Karpas-422 (cell line): ENCODE measurements around the gene ADGRL1. TPM values are rescaled to one million over a fixed set of nuclear protein-coding genes. Genes with fewer than 3 reads are reported as not detected.

ENCODE experiments used
- DNase-seq: peaks from one replicate; pipeline ENCODE4 v3.0.0-alpha.2; 2015
- H2AFZ ChIP-seq: fragments of 200-600 bp; sonication (generic); 2 replicates; pipeline ENCODE4 v1.6.1; 2014; ENCODE audit warnings: antibody characterized with exemption, low read length, mixed read lengths
- H3K27ac ChIP-seq: fragments of 200-600 bp; sonication (generic); 2 replicates; pipeline ENCODE4 v1.5.1; 2014; ENCODE audit warnings: mild to moderate bottlenecking, low read length, moderate library complexity
- H3K27me3 ChIP-seq: fragments of 200-600 bp; sonication (generic); 2 replicates; pipeline ENCODE4 v1.6.1; 2014; ENCODE audit warnings: low read length, mixed read lengths
- H3K36me3 ChIP-seq: fragments of 200-600 bp; sonication (generic); 2 replicates; pipeline ENCODE4 v1.6.1; 2014; ENCODE audit warnings: low read length, mixed read lengths; ENCODE audit not compliant: insufficient read depth
- H3K4me1 ChIP-seq: fragments of 200-600 bp; sonication (generic); 2 replicates; pipeline ENCODE4 v1.6.1; 2014; ENCODE audit warnings: mild to moderate bottlenecking, low read length, mixed read lengths
- H3K4me2 ChIP-seq: fragments of 200-600 bp; sonication (generic); 2 replicates; pipeline ENCODE4 v1.6.1; 2014; ENCODE audit warnings: low read length, low read depth, mild to moderate bottlenecking; ENCODE audit not compliant: poor library complexity, severe bottlenecking
- H3K4me3 ChIP-seq: fragments of 200-600 bp; sonication (generic); 2 replicates; pipeline ENCODE4 v1.5.1; 2014; ENCODE audit warnings: mild to moderate bottlenecking, antibody characterized with exemption, low read length, mixed read lengths
- H3K79me2 ChIP-seq: fragments of 200-600 bp; sonication (generic); 2 replicates; pipeline ENCODE4 v1.6.1; 2014; ENCODE audit warnings: mild to moderate bottlenecking, low read length, mixed read lengths
- H3K9ac ChIP-seq: fragments of 200-600 bp; sonication (generic); 2 replicates; pipeline ENCODE4 v1.6.0; 2014; ENCODE audit warnings: low read length
- H3K9me2 ChIP-seq: fragments of 200-600 bp; sonication (generic), shearing (Covaris generic); replicated peaks from 2 replicates; pipeline ENCODE4 v1.6.0; 2014; ENCODE audit warnings: mild to moderate bottlenecking, low read length, moderate library complexity; ENCODE audit not compliant: insufficient read depth
- H3K9me3 ChIP-seq: fragments of 300-700, 200-600 bp; sonication (generic); 2 replicates; pipeline ENCODE4 v1.6.1; 2014; ENCODE audit warnings: low read length, mixed read lengths
- H4K20me1 ChIP-seq: fragments of 200-600 bp; sonication (generic); 2 replicates; pipeline ENCODE4 v1.6.1; 2014; ENCODE audit warnings: mild to moderate bottlenecking, antibody characterized with exemption, low read length, low read depth; ENCODE audit not compliant: insufficient read depth
- total RNA-seq: library from RNA; depleted of rRNA; stranded (reverse); fragments of >200 nt; shearing (Covaris generic); gene quantifications from 2 replicates; pipeline ENCODE4 v1.2.3, GENCODE V29; 2014; ENCODE audit warnings: low replicate concordance

ADGRL1 gene
- total RNA-seq, 1 experiment from 2014 or later: 1.2 TPM

DNA sequence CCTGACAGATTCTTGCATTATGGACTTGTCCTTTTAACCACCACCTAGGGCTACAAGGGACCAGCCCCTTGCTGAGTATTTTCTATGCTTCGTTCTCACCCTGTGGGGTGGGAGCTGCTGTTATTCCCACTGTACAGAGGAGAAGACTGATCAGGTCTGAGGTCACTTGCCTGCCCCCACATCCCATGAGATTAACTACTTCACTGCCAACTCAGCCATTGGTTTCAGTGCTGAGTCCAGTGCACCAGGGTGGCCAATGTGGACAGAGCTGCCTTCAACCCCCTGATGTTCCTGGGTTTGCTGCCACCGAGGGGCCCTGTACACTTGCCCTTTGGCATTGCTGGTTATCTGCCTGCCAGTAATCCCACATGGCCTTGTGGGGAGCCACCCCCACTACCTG is 95.3 kb downstream of the ADGRL1 start:
- peak; percentile 41 for DNase-seq
- H3K9me3 ChIP-seq: no peaks in the 10 kb centered on the region
- no peak overlapping the region for H3K4me3 ChIP-seq
- no peak overlapping the region for H3K9ac ChIP-seq
- H3K79me2 ChIP-seq: peaks cover 39% of the 10 kb centered on the region
- H3K36me3 ChIP-seq: no peaks in the 10 kb centered on the region
- no peaks in the 10 kb centered on the region for H4K20me1 ChIP-seq
- H2AFZ ChIP-seq: no peak overlapping the region
- no peaks in the 10 kb centered on the region for H3K9me2 ChIP-seq
- H3K27ac ChIP-seq: no peak overlapping the region
- H3K4me1 ChIP-seq: peaks cover 19% of the 10 kb centered on the region
- no peak overlapping the region for H3K4me2 ChIP-seq
- no peaks in the 10 kb centered on the region for H3K27me3 ChIP-seq

DNA sequence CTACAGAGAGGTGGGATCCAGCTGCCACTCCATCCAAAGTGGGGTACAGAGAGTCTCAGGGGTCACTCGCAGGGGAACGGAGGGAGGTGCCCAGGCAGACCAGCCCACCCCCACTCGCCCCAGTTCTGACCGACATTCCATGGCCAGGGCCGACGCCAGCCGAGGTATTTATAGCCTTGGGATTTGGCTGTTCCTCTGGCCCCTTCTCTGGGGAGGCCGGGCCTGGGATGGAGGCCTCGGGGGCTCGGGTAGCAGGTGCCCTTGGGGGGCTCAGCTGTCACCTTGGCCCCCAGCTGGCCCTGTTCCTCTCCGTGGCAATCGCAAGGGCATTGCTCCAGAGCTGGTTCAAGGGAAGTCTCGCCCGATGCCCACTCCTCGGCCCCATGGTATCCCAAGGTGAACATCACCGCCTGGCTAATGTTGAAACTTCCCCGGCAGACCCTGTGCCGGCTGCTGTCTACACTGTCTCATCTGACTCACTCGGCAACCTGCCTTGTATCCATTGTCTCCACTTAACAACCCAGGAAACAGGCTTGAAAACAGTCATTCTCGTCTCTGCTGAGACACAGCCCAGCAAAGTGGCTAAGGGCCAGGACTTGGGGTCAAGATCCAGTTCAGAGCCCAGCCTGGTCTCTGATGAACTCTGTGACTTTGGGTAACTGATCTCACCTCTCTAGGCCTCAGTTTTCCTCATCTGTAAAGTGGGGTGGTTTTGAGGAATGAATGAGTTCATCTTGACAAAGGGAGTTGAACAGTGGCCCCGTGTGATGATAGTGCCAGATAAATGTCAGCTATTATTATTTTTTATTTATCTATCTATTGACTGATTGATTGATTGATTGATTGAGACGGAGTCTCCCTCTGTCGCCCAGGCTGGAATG is 98.1 kb downstream of the ADGRL1 start:
- no peaks in the 10 kb centered on the region for H3K4me1 ChIP-seq
- no peaks in the 10 kb centered on the region for H3K27me3 ChIP-seq
- H3K36me3 ChIP-seq: no peaks in the 10 kb centered on the region
- H3K9me3 ChIP-seq: no peaks in the 10 kb centered on the region
- H3K27ac ChIP-seq: no peak overlapping the region
- H4K20me1 ChIP-seq: no peaks in the 10 kb centered on the region
- no peaks in the 10 kb centered on the region for H3K9me2 ChIP-seq
- H3K9ac ChIP-seq: no peak overlapping the region
- no peak overlapping the region for H3K4me2 ChIP-seq
- peak; percentile 37 for DNase-seq
- H3K4me3 ChIP-seq: no peak overlapping the region
- no peak overlapping the region for H2AFZ ChIP-seq
- H3K79me2 ChIP-seq: peaks cover 21% of the 10 kb centered on the region; the same call in 1 of the 2 replicates

DNA sequence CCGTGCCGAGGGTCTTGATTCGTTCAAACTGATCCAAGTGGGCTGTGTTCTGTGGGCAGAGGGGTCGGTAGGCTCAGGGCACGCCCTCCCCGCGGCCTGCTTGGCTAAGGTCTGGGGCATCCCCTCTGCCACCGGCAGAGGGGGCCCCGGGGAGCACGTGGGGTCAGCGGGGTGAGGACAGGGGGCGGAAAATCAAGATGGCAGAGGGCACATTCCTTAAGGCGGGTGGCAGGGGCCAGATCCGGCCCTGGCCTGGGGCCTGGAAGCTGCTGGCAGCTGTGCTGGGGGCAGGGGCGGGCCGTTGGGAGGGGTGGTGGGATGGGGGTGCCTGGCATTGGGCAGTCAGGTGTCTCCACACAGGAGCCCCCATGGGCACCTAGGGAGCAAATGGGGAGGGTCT is 99.1 kb downstream of the ADGRL1 start:
- Histone ChIP-seq H3K4me1 (no peaks in the 10 kb centered on the region), H3K9ac (no peak overlapping the region), H3K27ac (no peak overlapping the region)

DNA sequence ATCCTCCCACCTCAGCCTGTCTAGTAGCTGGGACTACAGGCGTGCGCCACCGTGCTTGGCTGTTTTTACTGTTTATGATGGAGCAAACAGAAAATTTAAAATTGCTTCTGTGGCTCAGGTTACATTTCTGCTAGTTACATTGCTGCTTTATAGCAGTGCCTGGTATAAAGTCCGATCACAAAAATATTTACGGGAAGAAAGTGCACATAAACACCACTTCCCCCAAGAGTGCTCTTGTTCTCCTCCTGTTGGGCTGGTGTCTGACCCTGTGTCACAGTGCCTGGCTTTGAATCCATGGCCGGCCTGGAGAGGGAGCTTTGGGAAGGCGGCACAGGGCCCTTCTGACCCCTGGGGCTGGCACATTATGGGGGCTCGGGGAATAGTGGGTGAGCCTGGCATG is 100.3 kb downstream of the ADGRL1 start:
- H3K27me3 ChIP-seq: no peaks in the 10 kb centered on the region
- no peaks in the 10 kb centered on the region for H3K9me2 ChIP-seq
- H3K9ac ChIP-seq: no peak overlapping the region
- peaks cover 6% of the 10 kb centered on the region; the same call in 1 of the 2 replicates for H3K79me2 ChIP-seq
- H3K4me2 ChIP-seq: no peak overlapping the region
- no peak for DNase-seq
- H3K4me1 ChIP-seq: no peaks in the 10 kb centered on the region
- H3K36me3 ChIP-seq: no peaks in the 10 kb centered on the region
- no peak overlapping the region for H3K27ac ChIP-seq
- H2AFZ ChIP-seq: no peak overlapping the region
- no peak overlapping the region for H3K4me3 ChIP-seq
- no peaks in the 10 kb centered on the region for H3K9me3 ChIP-seq
- no peaks in the 10 kb centered on the region for H4K20me1 ChIP-seq

More for the DNA sequence above, 99.1 kb downstream of the ADGRL1 start:
- Histone ChIP-seq H3K9me3 (no peaks in the 10 kb centered on the region), H3K4me2 (no peak overlapping the region), H3K36me3 (no peaks in the 10 kb centered on the region), H3K27me3 (no peaks in the 10 kb centered on the region), H4K20me1 (no peaks in the 10 kb centered on the region), H2AFZ (no peak overlapping the region), H3K4me3 (no peak overlapping the region), H3K9me2 (no peaks in the 10 kb centered on the region), H3K79me2 (peaks cover 14% of the 10 kb centered on the region; the same call in 1 of the 2 replicates)
- no peak for DNase-seq

DNA sequence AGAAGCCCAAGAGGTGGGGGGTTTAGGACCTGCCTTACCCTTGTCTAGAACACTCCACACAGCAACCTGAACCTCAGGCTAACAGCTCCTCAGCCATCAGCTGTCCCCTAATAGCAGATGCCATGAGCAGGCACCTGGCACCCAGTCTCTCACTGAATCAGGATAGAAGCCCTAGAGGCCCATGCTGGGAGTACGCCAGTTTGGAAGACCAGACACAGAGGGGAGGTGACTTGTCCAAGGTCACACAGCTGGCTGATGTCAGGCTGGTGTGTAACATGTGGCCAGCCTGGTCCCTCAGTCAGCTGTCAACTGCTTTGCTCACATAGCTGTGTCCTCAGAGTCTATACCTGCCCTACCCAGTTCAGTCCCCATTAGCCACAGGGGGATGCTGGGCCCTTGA is 102.7 kb downstream of the ADGRL1 start:
- no peaks in the 10 kb centered on the region for H3K4me1 ChIP-seq
- no peaks in the 10 kb centered on the region for H4K20me1 ChIP-seq
- H3K9me3 ChIP-seq: no peaks in the 10 kb centered on the region
- no peaks in the 10 kb centered on the region for H3K79me2 ChIP-seq
- no peaks in the 10 kb centered on the region for H3K9me2 ChIP-seq
- no peak overlapping the region for H3K4me2 ChIP-seq
- no peak overlapping the region for H2AFZ ChIP-seq
- H3K27me3 ChIP-seq: no peaks in the 10 kb centered on the region
- H3K9ac ChIP-seq: no peak overlapping the region
- no peaks in the 10 kb centered on the region for H3K36me3 ChIP-seq
- H3K4me3 ChIP-seq: no peak overlapping the region
- no peak overlapping the region for H3K27ac ChIP-seq
- peak; percentile 41 for DNase-seq

DNA sequence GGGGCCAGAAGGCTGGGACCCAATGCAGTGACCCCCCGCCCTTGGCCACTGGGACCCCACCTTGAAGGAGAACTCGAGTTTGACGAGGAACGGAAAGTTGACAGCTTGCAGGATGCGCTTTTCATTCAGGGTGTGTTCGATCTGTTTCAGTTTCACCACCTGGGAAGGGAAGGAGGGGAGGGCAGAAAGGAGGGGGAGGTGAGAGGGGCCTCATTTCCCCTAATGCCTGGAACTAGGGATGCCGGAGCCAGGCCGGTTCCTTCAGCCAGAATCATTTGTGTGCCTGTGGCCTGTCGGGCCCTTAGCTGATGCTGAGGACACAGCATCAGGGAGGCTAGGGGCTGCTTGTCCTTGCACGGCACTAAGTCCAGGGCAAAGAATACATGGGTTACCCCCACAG is 103.2 kb downstream of the ADGRL1 start:
- Histone ChIP-seq H3K4me2 (no peak overlapping the region), H3K9me2 (no peaks in the 10 kb centered on the region), H3K4me1 (no peaks in the 10 kb centered on the region), H3K4me3 (no peak overlapping the region), H3K36me3 (no peaks in the 10 kb centered on the region), H2AFZ (no peak overlapping the region), H3K27ac (no peak overlapping the region), H4K20me1 (no peaks in the 10 kb centered on the region), H3K9me3 (no peaks in the 10 kb centered on the region), H3K9ac (no peak overlapping the region), H3K27me3 (no peaks in the 10 kb centered on the region), H3K79me2 (no peaks in the 10 kb centered on the region)
- no peak for DNase-seq

DNA sequence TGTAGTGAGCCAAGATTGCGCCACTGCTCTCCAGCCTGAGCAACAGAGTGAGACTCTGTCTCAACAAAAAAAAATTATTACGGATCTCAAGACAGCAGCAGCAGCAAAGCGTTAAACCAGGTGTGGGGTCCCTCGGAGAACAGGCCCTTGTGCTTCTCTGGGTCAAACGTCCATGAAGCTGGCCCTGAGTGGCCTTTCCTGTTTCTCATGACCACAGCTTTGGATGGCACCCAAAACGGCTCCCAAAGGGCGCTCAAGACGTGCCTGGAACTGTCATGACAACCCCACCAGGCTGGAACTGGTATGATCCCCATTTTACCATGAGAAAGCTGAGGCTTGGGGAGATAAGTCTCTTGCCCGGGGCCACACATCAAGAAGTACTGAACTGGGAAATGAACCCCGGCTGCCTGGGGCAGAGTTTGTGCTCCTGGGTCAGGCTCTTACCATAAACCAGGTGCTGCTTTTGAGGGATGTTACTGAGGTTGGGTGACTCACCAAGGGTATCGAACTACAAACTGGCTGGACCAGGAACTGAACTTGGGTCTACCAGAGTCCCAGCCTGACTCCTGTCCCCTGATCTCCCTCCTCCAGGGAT is 103.8 kb downstream of the ADGRL1 start:
- no peaks in the 10 kb centered on the region for H3K36me3 ChIP-seq
- no peaks in the 10 kb centered on the region for H3K9me2 ChIP-seq
- H3K9ac ChIP-seq: no peak overlapping the region
- H3K79me2 ChIP-seq: no peaks in the 10 kb centered on the region
- no peaks in the 10 kb centered on the region for H4K20me1 ChIP-seq
- no peak overlapping the region for H3K4me2 ChIP-seq
- no peak overlapping the region for H3K27ac ChIP-seq
- DNase-seq: peak; percentile 40
- no peaks in the 10 kb centered on the region for H3K27me3 ChIP-seq
- no peaks in the 10 kb centered on the region for H3K9me3 ChIP-seq
- no peak overlapping the region for H3K4me3 ChIP-seq
- no peak overlapping the region for H2AFZ ChIP-seq
- no peaks in the 10 kb centered on the region for H3K4me1 ChIP-seq

DNA sequence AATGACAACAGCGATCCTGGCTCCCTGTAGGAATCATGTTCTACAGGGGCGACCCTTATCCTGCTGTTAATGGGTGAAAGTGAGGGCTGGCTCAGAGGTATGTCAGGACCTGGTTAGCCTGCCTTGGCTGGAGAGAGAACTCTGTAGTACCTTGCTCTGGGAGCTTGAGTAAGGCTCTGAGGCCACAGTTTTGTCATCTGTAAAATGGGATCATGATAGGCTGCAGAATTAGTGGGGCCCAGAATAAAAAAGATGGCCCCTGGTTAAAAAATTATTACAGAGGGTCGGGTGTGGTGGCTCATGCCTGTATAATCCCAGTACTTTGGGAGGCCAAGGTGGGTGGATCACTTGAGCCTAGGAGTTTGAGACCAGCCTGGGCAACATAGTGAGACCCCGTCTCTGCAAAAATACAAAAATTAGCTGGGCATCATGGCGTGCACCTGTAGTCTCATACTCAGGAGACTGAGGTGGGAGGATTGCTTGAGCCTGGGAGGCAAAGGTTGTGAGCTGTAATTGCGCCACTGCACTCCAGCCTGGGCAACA is 104.9 kb downstream of the ADGRL1 start:
- Histone ChIP-seq H3K27me3 (no peaks in the 10 kb centered on the region), H4K20me1 (no peaks in the 10 kb centered on the region), H3K9ac (no peak overlapping the region), H3K9me3 (no peaks in the 10 kb centered on the region), H3K9me2 (no peaks in the 10 kb centered on the region), H3K79me2 (no peaks in the 10 kb centered on the region), H3K4me1 (no peaks in the 10 kb centered on the region), H3K27ac (no peak overlapping the region), H3K36me3 (no peaks in the 10 kb centered on the region), H2AFZ (no peak overlapping the region), H3K4me2 (no peak overlapping the region), H3K4me3 (no peak overlapping the region)
- DNase-seq: no peak
